Activated gamma-delta T cell treated with Interleukin-2 at 50 U/mL for 16 hours (primary cell): ENCODE results near the gene TTC23L.
"Not testable (repeated sequence)": the region's sequence is repeated elsewhere in the genome, so short reads cannot be mapped to it uniquely, and the experiment has no call there.

Source experiments
- DNase-seq: peaks from one replicate; pipeline ENCODE4 v3.0.0-alpha.2; 2020

The TTC23L gene

DNA sequence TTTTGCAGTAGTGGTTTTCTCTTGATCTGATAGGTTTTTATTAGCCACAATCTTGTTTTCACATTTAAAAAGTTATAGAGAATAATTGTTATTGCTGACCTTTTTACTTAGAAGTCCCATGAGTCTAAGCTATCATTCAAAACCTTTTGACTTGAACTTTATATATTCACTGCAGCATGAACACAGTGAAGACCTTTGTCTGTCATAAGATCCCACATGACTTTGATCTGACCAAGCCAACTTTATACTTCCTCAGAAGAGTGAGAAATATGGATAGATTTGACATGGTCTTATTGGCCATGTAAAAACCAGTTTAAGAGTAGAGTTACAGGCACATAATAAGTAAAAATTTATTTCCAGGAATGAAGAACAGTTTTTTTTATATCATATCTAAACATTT is 42.3 kb downstream of the TTC23L start:
- DNase-seq, result no peak

DNA sequence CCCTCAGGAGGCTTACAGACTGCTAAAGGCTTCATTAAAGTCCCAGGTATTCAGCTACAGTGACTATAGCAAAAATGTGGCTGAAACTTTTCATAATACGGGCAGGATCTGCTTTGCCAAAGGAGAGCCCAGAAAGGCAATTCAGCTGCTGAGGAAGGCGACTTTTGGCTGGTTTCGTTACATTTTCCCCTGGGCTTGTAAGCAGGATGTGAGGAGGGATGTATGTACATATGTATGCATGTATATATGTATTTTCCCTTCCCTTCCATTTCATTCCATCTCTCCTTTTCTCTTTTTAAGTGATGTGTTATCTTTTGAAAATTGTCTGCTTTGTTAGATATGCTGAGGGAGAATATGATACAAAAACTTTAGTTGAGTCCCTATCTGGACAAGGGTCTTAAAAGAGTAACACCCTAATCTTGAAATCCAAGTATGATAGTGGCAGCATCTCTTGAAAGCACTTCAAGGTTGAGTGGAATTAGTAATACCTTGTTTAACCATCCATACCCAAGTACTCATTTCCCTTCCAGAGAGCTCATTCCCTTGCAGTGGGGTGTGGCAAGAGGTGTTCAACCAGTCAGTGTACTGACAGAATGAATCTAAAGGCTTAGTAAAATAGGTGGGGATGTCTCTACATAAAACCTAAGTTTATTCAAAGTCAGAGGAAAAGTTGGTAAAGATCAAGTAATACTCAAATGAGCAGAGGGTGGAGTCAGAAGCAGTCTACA is 47.6 kb downstream of the TTC23L start:
- no peak for DNase-seq

DNA sequence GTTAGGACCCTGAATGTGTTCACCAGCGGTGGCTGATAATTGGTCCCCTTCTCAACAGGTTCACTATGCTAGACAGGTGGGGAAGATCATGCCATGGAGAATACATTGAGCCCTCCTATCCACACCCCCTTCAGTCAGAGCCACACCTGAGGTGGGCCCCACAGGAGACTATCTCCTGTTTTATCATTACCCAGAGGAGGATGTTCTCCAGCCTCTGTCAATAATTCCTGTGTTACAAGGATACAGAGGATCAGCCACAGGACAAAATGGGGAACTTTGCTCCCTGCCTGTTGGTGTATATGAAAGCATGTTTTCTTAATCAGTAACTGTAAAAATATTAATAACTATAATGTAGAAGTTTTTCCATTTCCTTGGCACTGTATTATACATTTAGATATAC is 50.4 kb downstream of the TTC23L start:
- DNase-seq, result no peak

DNA sequence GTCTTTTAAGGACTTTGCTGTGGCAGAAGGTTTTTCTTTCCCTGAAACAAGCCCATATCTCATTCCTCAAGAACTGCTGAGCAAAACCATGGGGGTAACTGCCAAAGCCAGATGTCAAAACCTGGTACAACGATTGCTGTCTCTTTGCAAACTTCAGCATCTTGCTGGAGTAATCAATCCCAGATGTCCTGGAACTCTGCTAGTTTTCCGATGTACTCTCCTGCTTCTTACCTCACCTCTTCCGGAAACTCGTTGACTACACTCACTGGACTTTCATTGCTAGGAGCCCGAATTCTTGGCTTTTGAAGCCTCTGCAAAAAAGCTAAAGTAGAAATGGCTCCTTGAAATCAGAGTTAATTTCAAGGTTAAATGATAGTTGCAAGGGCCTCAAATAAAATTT is 53.0 kb downstream of the TTC23L start:
- no peak for DNase-seq

DNA sequence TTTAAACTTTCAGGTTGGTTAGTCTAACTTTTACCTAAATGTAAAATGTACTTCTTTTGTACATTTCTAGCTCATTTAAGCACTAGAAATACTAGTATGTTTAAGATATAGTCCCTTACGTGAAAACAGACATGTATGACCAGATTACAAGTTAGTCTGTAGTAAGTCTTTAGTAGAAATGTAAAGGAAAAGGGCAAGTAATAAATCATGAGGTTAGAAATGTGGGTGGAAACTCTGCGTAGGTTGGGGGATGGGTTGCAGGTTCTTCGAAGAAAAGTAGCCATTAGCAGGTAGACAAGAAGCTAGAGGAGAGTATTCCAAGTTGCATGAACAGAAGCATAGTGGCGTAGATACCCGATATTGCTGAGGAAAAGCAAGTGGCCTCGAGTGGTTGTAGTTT is 53.5 kb downstream of the TTC23L start:
- no peak for DNase-seq

DNA sequence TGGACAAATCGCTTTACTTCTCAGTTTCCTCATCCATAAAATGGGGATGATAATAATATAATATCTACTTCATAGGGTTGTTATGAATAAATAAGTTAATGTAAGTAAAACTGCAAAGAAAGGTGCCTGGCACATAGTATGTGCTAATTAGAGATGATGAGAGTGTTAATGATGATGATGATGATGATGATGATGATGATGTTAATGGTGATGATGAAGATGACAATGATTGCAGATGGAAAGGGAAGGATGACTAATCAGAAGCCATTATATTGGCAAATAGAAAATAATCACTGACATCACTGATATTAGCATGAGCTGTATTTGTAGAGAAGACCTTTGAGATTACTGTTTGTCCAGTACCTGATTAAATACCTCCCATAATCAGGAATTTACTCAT is 55.8 kb downstream of the TTC23L start:
- no peak for DNase-seq

DNA sequence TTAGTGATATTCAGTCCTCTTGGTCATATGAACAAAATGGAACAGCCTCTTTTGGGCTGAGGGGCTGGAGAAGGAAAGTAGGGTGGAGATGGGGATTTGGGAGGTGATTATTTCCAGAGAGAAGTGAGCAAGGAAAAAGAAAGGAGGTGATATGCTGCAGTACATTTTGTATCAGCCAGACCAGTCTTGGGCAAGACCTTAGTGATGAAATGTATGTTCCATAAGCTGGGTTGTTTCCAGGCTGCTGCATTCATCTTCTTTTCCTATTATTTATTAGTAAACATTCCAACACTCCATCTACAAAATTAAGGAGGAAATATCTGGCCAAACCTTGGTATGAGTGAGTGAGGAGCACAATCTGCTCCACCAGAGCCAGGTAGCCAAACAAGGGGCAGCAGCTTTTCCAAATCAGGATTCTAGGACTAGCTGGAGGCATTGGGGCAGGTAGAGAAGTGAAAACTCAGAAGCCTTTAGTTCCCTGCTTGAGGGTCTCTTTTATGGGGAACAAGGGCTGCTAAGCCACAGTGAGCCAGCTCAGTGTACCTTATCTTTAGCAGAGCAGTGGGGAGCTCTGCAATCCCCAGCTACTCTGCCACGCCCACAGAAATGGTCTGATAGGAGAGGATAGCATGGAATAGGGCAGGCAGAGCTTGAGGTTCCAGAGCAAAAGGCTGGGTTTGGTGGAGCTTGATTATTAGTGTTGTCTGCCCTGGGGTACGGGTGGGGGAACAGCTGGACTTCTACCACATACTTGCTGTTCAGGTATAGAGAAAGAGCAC is 56.9 kb downstream of the TTC23L start:
- no peak for DNase-seq

DNA sequence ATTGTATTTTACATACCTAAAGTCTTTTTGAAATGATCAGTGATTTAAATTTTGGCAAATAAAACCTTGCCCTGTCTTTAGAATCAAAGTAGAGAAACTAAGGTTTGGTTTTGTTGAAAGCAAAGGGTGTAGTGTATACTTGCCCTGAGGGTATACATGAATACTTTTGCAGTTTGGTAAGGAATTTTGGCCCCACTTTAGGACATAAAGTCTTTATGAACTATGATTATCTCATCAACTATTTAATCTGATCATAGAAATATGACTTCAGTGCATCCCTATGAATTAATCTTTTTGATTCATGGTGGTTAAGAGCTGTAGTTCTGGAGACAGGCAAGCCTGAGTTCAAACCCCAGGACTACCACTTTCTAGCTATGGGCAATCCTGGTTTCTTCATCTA is 58.7 kb downstream of the TTC23L start:
- DNase-seq, result no peak

DNA sequence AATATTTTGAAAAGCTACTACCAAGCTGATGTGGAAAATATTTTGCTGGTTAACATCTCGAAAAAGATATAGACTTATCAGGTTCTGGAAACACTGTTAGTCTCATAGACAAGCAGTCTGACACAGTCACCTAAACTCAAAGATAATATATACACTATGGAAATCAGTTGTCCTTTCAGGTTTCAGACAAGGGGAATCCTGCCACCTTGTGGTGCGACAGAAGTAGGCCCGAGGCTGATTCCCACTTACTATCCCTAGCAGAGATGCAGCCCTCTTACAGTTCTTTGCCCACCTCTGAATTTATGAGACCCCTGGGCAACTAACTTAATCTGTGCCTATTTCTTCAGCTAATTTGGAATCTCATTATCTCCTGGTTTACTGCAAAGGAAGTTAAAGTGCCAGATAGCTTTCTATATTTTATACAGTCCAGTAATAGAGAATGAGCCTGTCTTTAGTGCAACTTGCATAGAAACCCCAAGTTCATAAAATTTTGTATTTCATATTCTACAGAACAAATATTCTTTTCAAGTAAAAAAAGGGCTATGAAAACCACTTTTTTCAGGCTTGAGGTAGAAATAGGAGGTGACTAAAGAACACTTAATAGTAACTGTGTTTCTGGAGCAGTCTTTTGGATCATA is 59.4 kb downstream of the TTC23L start:
- DNase-seq, result peak; percentile 51

DNA sequence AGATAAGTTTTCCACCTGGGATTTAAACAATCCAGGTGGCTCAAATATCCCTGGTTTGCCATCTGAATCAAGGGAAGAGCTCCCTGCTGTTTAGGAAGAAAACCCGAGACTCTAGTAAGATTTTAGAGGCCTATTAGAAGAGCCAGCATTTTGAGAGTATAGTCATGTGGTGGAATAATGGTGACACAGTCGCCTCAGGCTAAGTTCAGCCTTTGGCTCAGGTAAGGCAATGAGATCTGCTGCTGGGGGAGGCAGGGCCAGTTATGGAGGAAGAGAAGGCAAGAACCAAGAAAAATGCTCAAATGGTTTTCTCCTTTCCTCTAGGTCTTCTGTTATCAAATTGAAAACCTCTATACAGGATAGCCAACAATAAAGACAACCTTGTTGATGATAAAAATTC is 60.1 kb downstream of the TTC23L start:
- no peak for DNase-seq

DNA sequence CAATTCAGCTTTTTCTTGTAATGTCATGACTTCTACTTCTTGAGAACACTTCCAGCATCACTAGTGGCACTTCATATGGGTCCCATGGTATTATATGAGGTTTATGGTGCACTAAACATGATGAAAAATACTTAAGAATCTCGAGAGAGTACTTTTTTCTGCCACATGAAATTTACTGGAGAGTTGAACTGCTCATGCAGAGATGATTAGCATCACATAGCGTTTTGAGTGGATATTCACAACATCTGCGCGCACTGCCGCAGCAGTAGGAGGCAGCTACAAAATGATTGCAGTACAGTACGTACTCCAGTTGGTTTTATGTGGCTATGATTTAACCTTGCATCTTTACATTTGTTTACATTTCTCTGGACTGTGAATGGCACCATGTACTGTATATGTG is 61.7 kb downstream of the TTC23L start:
- no peak for DNase-seq

DNA sequence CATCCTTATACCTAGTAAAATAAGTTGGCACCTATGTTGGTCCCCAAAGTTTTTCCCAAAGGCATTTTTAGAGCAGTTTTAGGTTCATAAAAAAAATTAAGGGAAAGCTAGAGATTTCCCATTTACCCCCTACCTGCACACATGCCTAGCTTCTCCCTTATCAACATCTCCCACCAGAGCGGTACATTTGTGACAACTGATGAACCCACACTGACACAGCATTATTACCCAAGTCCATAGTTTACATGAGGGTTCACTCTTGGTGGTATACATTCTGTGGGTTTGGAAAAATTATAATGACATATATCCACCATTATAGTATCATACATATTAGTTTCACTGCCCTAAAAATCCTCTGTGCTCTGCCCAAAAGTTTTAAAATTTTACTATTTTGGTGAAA is 64.3 kb downstream of the TTC23L start:
- DNase-seq, result no peak

DNA sequence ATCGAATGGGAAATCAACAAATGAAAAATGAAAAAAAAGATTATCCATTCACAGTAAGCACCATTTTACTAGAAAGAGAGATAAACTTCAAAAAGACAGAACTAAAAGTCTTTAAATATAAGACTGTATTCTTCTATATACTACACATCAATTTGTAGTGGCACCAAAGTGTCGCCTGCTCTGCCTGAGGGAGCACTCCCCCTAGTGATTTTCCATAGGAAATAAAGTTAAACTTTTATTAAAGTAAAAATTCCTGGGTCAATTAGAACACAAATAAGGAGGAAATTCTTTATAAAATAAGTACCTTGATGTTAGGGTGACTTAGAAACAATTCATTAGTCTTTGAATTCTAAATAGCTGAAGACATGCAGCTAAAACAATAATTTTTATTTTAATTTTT is 66.6 kb downstream of the TTC23L start:
- DNase-seq, result no peak

DNA sequence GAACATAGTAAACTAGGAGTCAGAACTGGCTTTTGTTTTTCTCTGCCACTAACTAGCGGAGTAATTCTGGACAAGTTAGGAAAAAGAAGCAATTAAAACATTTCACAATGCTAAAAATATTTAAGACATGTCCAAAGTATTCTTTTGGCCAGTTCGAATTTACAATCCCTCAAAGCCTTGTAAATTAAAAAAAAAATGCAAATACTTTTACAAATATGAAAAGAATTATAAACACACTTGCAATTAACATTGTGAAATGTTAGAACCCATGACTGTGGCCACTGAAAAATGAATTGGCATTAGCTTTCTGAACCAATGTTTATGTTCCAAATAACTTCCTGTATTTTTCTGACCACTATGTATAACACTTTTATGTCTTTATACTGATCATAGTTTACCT is 74.1 kb downstream of the TTC23L start:
- no peak for DNase-seq

DNA sequence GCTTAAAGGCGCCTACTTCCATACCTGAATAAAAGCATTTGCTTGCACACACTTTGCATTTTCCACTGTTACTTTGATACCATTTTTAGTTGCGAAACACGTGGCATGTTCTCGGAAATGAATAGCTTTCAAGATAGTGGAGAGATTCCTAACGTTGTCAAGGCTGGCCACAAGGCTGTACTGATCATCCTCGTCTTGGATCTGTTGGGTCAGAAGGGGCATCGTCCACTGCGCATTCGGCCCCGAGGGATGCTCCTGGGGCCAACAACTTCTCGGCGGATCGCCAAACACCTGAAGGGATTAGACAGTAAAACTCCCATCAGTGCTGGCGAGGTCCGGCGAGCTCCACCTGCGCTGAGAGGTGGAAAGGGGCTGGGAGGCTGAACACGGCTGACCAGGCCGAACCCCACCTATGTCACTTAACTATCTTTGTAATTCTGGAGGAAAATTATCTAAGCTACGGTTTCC is 75.7 kb downstream of the TTC23L start:
- DNase-seq, result no peak

DNA sequence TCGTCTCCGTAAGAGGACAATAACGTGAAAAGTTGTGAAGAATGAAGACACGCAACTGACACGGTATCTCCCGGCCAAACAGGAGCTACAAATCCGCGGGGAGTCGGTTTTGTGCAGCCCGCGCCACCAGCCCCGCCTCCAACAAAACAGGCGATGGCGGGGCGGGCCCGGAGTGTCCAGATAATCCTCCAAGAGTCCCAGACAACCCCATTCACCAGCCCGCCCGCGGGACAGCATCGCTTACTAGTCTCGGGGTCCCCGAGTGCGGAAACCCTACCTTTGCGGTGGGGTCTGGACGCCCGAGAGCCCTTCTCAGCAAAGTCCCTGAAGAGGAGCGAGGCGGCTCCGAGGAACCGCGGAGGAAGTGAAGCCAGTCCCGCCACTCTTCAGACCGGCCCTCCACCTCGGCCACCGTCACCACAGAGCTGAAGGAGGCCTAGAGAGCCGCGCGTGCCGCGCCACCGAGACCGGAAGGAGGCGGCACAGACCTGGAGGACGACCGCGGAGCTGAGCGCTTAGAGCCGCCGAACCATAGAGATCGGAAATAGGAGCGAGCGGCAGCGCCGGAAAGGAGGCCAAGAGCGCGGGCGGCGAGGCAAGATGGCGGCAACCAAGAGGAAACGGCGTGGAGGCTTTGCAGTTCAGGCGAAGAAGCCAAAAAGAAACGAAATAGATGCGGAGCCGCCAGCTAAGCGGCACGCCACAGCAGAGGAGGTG is 76.3 kb downstream of the TTC23L start, which contains the start of the genes BRIX1 and RAD1:
BRIX1 (plus strand) TSS at position 573 of the 717 bp plus-strand sequence; CDS start at position 601, 28 bp downstream.
RAD1 (minus strand) TSS at position 366 of the 717 bp plus-strand sequence. CDS start 612 bp downstream, outside the sequence.
- DNase-seq, result peak; percentile 91

DNA sequence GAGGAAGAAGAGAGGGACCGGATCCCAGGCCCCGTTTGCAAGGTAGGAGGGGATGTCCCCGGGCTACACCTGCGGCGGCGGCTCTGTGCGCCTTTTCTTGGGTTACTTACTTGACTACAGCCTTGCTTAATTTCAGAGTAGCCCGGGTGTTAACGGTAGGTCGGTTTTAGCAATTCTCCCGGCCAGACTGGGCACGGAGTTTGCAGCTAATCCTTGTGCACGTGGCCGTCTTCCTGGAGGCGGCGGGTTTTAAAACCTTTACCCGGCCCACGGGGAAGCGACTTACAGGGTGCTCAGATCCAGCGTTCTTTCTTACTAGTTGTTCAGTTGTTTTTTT is 76.9 kb downstream of the TTC23L start:
- DNase-seq, result no peak

DNA sequence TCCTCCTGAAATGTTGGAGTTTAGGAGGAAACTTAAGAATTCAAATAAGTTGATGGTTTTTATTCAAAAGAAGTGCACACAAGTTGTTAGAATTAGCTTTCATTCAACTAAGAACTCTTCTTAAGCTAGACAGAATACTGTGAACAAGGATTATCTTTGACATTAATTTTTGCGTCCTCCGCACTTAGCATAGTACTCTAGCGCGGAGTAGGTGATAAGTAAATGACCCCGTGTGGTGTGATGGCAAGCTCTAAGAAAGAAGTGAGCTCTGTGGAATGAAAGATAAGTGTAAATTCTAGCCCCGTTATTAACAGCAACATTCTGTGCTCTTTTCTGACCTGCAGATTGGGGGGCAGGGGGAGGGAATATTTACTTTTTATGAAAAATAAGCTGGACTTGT is 77.6 kb downstream of the TTC23L start:
- DNase-seq, result no peak

DNA sequence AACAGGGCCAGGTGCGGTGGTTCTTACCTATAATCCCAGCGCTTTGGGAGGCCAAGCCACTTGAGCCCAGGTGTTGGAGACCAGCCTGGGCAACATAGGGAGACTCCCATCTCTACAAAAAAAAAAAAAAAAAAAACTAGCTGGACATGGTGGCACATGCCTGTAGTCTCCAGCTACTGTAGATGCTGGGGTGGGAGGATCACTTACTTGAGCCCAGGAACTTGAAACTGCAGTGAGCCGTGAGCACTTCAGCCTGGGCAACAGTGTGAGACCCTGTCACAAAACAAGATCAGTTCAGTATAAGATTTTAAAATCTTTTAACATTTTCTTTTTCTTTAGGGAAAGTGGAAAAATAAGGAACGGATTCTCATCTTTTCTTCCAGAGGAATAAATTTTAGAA is 79.1 kb downstream of the TTC23L start:
- no peak for DNase-seq

DNA sequence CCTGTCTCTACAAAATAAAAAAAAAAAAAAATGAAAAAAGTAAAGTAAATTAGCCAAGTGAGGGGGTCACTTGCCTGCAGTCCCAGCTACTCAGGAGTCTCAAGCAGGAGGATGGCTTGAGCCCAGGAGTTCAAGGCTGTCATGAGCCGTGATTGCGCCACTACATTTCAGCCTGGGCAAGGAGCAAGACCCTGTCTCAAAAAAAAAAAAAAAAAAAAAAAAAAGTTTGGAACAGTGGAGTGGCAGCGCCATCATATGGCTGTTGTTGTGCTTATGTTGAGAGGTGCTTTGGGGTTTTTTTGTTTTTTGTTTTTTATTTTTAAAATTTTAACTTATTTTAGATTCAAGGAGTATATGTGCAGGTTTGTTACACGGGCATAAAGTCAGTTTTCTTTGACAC is 80.1 kb downstream of the TTC23L start:
- DNase-seq, result no peak

DNA sequence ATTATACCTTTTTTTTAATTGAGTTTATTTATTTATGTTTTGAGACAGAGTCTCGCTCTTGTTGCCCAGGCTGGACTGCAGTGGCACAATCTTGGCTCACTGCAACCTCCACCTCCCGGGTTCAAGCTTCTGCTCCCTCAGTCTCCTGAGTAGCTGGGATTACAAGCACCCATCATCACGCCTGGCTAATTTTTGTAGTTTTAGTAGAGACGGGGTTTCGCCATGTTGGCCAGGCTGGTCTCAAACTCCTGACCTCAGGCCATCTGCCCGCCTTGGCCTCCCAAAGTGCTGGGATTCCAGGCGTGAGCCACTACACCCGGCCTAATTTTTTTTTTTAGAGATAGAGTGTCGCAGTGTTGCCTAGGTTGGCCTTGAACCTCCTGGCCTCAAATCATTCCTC is 84.3 kb downstream of the TTC23L start:
- DNase-seq, result not testable (repeated sequence)

DNA sequence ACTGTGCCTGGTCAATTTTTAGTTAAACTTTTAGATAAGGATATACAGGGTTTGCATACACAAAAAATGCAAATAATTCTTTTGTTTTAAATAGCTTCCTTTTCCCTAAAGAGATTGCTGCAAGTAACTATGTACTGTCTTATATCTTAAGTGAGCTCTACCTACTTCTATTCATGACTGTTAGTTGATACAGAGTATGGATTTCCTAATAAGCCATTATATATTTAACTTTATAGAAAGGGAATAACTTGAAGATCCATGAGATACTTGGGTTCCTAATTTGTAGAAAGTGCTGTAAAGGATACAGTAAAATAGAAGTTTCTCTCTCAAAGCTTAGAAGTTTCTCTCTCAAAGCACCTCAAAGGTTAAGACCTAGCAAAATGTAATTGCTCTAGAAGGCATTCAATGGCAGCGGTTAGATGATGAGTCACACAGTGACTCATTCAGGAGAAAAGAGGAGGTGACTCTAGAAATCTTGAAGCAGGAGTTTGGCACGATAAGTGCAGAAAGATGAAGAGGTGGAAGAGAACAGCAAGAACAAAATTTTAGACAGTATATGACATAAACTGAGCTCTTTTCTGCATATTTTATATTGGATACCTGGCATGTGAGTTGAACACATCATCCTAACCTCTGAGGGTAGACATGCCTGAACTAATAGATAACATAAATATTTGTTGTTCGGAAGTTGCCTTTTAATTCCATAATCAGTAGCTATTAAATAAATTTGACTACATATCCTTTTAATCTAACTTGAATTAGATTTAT is 84.9 kb downstream of the TTC23L start:
- peak; percentile 8 for DNase-seq

DNA sequence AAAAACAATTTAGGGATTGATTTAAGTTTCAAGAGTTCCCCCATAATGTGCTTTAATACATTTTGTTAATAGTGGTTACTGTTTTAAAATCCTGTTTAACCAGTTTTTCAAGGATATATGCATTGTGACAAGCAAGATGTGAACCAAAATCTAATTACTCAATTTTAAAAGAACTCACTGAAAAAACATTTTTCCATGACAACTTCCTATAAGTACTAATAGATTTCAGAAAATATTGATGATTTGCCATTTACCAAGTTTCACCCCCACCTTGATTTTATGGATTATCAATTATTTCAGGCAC is 85.5 kb downstream of the TTC23L start:
- DNase-seq, result no peak
